Measurements from ENCODE around the gene CLTC. TPM values are rescaled to one million over a fixed set of nuclear protein-coding genes. Genes with fewer than 3 reads are reported as not detected.
A peak's percentile ranks its signal among the peaks of the same experiment; 100 is the strongest.

CLTC gene
- total and polyA plus RNA-seq, 2 of the 8 experiments (the other 6 are each of a cell fraction or from before 2014, with no cell fraction given) = 175 to 283 TPM

DNA sequence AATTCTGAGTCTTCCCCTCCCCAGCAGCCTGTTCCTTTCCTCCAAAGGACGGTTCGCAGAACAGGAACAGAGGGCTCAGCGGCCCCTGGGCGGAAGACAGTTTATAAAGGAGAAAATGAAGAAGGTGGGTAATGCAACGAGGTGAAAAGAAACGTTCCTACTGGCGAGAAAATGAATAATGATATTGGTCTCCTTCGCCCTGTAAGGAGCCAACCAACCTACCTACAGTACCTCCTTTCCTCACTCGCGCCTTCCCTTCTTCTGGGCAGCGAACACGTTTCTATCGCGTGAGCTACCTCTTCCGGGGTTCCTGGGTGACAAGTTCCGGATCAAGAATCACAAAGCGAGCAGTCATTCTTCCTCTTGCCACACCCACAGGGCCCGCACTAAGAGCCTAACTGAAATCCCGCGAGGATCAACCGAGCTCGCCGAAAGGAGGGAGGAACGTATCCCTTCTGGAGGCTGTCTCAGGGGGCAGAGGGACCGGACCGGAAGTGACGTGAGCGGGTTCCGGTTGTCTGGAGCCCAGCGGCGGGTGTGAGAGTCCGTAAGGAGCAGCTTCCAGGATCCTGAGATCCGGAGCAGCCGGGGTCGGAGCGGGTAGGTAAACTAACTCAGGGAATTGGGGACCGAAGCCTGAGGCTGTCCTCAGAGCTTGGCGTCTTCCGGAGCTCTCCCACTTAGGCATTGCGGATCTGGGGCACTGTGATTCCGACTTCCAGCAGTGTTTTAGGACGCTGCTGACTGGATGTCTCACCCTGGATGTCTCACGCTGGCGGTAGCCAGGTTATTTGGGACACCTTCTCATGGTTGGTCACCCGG lies 87.7 kb downstream of the CLTC start, which contains the start of the genes PTRH2 and VMP1 (continued):
- TF ChIP-seq JUN (IDR thresholded peaks at IDR 0.05; ENCODE audit: low read depth, low read length) = no peak
- no peak for TF ChIP-seq SUZ12 (IDR thresholded peaks at IDR 0.05; ENCODE audit: low read length)
- TF ChIP-seq SP4 (IDR thresholded peaks at IDR 0.05; ENCODE audit: low read length) = peak; percentile 66; the same call in 1 of the 2 replicates
- no peak for TF ChIP-seq E2F6 (IDR thresholded peaks at IDR 0.05)
- TF ChIP-seq CREB1 (IDR thresholded peaks at IDR 0.05) = peak; percentile 86
- no peak for TF ChIP-seq ZNF274 (IDR thresholded peaks at IDR 0.05; ENCODE audit: borderline replicate concordance, extremely low read depth, low read length)
- no peak for TF ChIP-seq RBBP5 (IDR thresholded peaks at IDR 0.05; ENCODE audit: borderline replicate concordance, low read depth, low read length)
- no peak; the same call in 1 of the 2 replicates for TF ChIP-seq KDM5A (IDR thresholded peaks at IDR 0.05; ENCODE audit: low read length)
- no peak for TF ChIP-seq RXRA (IDR thresholded peaks at IDR 0.05; ENCODE audit: insufficient read depth, low read depth, low read length)
- TF ChIP-seq TEAD4 (IDR thresholded peaks at IDR 0.05; ENCODE audit: low read depth, low read length) = no peak
- TF ChIP-seq MAFK (IDR thresholded peaks at IDR 0.05; ENCODE audit: low read depth, low read length) = no peak
- peak; percentile 92 for TF ChIP-seq GABPA (IDR thresholded peaks at IDR 0.05; ENCODE audit: borderline replicate concordance, insufficient read depth, low read length)
- no peak for TF ChIP-seq NRF1 (IDR thresholded peaks at IDR 0.05; ENCODE audit: low read depth, low read length)
- TF ChIP-seq CBX8 (IDR thresholded peaks at IDR 0.05; ENCODE audit: borderline replicate concordance, low read depth, low read length) = no peak
- no peak for TF ChIP-seq KDM1A (IDR thresholded peaks at IDR 0.05; ENCODE audit: borderline replicate concordance, low read length)
- TF ChIP-seq POLR2AphosphoS5 (IDR thresholded peaks at IDR 0.05; ENCODE audit: low read depth, low read length) = peak; percentile 97
- no peak for TF ChIP-seq CHD1 (IDR thresholded peaks at IDR 0.05; ENCODE audit: low read depth, low read length)
- peak; percentile 91 for TF ChIP-seq MAX (IDR thresholded peaks at IDR 0.05)
- TF ChIP-seq TBP (IDR thresholded peaks at IDR 0.05; ENCODE audit: low read depth, low read length) = peak; percentile 84
- TF ChIP-seq EZH2 (IDR thresholded peaks at IDR 0.05; ENCODE audit: low read depth, low read length, severe bottlenecking) = no peak
- no peak for TF ChIP-seq BACH1 (IDR thresholded peaks at IDR 0.05; ENCODE audit: low read length)

All from H1 (cell line).